HG02938 (cell line): ENCODE results near the gene KCNA10.
"Not testable (repeated sequence)": the region's sequence is repeated elsewhere in the genome, so short reads cannot be mapped to it uniquely, and the experiment has no call there.

Experiments used
- ATAC-seq: cut with Tn5 transposase; IDR thresholded peaks from one replicate; pipeline ENCODE4 v1.9.1; 2021; ENCODE audit warnings: mild to moderate bottlenecking, moderate library complexity; ENCODE audit not compliant: unreplicated experiment

KCNA10 gene

DNA sequence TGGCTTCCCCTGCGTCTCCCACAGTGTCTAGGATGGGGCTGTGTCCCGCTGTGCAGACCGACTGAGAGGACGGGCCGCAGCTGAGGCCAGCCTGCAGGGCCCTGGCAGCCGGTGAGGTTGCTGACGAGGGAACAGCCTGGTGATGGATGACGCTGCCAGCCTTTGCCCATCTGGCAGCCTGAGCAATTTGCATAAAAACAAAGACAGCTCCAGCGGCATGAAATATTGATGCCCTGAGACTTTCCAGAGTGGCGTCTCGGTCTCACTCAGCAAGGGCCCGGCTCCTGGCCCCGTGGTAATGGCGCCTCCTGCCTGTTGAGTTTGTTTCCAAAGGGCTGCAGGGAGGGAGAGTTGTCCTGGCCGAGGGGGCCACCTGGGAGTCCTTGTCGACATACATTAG lies 19.1 kb upstream of the KCNA10 start:
- ATAC-seq: no peak

DNA sequence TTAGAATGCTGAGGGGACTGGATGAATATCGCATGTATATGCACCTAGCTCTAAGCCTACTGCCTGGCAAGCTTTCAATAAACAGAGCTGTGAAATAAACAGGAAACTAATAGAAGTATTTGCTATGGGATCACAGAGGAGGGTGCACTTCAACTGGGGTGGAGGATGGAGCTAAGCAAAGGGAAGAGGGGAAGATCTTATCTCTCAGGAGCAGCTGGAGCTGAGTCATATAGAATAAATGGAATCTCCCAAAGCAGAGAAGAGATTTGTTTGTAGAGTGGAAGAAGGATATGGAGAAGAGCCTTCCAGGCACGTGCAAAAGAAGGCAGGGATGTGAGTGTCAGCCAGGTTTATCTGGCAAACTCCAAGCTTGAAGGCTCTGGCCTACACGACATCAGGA lies 17.0 kb upstream of the KCNA10 start:
- no peak for ATAC-seq

GRCh38 chr1:110533230-110533629 lies 14.3 kb upstream of the KCNA10 start:
- no peak for ATAC-seq

DNA sequence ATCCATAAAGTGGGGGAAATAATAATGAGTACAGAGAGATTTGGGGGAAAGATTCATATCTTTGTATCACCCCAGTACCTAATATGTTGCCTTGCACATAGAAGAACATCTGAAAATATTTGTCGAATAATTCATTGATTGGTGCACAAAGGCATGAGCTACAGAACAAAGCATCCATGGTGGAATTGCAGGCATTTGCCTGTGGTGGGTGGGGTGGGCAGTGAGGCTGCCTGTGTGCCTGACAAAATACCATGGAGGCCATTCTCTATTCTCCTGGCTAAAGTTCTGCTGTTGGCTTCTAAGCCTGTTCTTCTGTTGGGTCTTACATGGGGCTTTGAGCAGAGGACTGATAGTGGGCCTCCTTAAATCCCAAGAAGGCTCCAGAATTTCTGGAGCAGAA lies 10.0 kb upstream of the KCNA10 start:
- ATAC-seq: no peak

DNA sequence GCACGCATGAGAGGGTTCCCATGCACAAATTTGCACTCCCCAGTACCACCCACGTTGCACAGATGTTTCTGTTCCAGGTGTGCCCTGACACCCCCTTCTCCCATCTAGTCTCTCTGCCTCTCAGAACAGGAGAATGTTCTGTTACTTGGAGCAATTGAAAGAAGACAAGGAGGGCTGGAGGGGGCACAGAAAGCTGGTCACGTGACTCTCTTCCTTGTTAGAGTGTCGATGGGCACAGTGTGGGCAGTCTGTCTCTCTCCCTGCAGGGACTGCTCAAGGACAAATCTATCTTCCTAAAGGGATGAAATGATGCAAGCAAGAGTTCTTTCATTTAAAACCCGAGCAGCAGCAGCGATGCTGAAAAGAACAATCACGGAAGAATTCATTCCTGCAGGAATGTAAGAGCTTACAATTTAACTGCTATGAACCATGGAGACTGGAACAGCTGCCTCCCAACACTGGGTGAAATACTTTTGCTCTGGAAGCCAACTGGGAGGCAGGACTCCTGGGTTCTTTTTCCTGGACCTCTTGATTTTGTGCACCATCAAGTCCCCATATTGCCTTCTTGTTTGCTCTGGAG lies 7.3 kb upstream of the KCNA10 start:
- ATAC-seq: no peak

- ATAC-seq: no peak
Measured at GRCh38 chr1:110525249-110525595, 6.2 kb upstream of the KCNA10 start.

GRCh38 chr1:110524311-110525248 lies 5.6 kb upstream of the KCNA10 start:
- no peak for ATAC-seq

DNA sequence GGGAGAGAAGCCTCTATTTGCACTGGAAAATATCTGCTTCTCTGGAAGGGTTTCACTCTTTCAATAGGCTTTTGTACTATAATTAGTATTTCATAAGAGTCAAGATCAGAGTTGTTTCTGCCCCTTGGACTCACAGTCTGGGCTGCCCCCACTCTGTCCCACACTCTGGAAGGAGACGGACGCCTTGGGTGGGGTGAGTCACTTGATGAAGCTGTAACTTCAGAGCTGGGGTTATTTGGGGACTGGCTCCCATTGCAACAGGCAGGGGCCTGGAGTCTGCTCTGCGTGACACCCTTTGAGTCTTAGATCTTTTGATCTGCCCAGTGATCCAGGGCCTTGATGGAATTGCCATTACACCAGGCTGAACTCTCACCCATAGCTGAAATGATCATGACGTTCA lies 4.0 kb upstream of the KCNA10 start:
- ATAC-seq: no peak

GRCh38 chr1:110522560-110522959 lies 3.6 kb upstream of the KCNA10 start:
- no peak for ATAC-seq

DNA sequence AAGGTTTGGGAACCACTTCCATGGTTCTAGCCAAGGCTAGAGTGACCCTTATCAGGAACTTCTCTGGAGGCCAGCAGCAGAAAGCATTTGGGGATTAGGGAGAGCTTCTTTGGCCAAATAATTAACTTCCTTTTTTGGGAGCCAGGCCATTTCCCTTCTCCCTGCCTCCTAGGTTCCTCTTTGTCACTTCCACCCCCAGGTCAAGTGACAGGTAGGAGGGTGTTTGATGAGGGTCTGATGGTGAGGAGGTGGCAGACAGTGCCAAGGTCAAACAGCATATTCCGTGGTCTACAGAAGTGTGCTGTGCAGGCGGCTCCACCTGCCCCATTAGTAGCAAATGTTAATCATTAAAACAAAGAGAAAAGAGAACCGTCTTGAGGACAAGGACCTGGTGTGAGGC lies 1.9 kb upstream of the KCNA10 start:
- no peak for ATAC-seq

GRCh38 chr1:110515891-110516290 lies 3.1 kb downstream of the KCNA10 start:
- no peak for ATAC-seq

GRCh38 chr1:110515041-110515440 lies 3.9 kb downstream of the KCNA10 start:
- ATAC-seq: no peak

- ATAC-seq: no peak
Measured at GRCh38 chr1:110513511-110513910, 5.5 kb downstream of the KCNA10 start.

DNA sequence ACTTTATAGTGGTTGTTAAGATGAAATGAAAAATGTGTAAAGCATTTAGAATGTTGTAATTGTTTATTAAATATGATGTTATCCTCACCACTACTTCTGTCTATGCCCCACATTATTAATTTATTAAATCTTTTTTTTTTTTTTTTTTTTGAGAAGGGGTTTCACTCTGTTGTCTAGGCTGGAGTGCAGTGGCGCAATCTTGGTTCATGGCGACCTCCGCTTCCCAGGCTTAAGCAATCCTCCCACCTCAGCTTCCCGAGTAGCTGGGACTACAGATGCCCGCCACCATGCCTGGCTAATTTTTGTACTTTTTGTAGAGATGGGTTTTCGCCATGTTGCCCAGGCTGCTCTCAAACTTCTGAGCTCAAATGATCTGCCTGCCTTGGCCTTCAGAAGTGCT lies 7.5 kb downstream of the KCNA10 start:
- ATAC-seq: no peak

DNA sequence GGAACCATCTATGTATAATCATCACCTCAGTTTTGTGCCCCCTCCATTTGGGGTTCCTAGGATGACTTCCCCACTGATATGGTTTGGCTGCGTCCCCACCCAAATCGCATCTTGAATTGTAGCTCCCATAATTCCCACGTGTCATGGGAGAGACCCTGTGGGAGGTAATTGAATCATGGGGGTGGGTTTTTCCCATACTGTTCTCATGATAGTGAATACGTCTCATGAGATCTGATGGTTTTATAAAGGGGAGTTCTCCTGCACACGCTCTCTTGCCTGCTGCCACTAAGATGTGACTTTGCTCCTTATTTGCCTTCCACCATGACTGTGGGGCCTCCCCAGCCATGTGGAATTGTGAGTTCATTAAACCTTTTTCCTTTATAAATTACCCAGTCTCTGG lies 8.1 kb downstream of the KCNA10 start:
- not testable (repeated sequence) for ATAC-seq

DNA sequence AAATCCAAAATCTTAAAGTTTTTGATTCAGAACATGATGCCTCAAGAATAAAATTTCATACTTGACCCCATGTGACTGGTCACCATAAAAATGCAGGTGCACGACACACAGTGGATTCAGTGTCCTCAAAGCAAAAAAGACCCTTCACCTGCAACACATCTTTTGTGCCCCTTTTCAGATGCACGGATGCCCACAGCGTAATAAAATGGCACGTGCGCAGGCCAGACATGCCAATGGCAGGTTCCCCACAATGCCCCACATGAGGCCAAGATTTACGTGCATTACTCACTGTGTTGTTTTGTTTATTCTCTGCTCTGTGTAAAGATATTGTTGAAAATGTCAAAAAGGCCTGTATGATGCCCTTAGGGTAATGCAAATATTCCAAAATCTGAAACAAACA lies 9.3 kb downstream of the KCNA10 start:
- no peak for ATAC-seq

DNA sequence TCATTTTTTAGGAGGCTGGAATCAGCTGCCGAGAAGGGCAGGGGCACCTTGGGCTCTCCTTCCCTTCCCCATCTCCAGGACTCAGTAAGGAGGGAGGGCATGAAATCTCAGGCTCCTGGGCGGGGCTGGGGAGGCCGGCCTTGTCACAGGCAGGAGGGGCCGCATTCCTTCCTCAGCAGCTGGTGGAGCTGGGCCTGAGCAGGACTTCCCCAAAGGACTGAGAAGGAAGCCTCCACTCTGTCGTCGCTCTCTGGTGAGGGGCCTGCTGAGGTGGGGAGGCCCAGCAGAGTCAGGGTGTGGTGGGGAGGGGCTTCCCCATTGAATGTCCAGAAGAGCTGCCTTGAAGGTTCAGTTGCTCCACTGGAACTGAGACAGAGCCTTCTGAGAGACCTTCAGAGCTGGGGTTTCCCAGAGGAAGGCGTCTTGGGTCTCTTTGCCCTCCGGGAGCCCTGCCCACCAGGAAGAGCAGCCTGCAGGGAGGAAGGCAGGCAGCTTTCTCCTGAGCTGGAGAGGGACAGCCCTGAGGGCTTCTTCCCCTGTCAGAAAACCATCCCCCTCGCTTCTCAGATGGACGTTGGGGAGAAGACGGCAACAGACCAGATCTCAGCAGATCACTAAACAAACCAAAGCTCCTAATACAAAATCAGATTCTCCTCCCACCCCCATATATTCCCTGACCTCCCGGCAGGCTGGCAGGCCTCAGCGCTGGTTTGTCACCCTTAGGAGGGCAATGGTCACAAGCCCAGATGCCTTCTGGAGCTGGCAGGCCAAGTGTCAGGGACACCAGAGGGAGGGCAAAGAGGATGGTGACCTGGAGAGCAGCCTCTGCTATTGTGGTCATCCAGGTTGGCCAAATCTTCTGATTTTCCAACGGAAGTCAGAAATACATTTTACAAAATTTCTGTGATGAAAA lies 10.7 kb downstream of the KCNA10 start:
- no peak for ATAC-seq

DNA sequence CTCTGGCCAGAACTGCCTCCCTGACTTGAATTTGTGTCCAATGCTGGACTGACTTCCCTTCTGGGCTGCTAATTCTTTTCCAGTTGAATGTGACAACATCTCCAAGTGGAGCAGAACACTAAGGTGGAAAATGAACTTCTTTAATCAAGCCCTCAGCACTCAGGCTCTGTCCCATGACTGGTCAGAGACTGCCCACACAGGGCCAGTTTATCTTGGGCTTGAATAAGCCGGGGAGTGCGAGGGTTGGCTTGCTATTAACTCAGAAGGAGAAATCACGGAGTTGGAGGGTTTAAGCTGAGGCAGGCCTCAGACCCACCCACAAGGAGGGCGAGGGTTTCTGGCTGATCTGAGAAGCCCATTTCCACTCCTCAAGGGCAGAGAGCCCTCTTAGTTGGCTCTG lies 12.4 kb downstream of the KCNA10 start:
- no peak for ATAC-seq

- no peak for ATAC-seq
Measured at GRCh38 chr1:110505596-110505995, 13.4 kb downstream of the KCNA10 start.

- no peak for ATAC-seq
Measured at GRCh38 chr1:110504226-110504625, 14.7 kb downstream of the KCNA10 start.

DNA sequence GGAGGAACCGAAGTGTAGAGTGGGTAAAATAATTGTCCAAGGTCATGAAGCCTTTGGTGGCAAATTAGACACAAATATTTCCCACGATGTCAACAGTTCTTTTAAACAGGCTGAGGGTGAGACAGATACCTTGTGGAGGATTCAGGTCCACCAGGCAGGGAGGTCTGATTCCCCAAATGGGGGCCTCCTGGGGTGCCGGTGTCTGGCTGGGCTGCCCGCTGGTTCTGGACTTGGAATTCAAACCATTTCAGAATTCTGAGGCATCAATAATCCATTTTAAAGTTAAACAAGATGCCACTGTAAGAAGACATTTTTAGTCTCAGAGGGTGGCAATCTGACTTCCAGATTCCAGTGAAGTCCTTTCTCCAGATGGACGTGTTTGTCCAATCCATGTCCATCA lies 15.5 kb downstream of the KCNA10 start:
- ATAC-seq: no peak
